H1 (cell line): ENCODE measurements around the gene FGB. TPM values are rescaled to one million over a fixed set of nuclear protein-coding genes. Genes with fewer than 3 reads are reported as not detected.

Source experiments
- CTCF ChIA-PET: fragments of 300-600 bp; sonication (Branson Sonifier 250); formaldehyde crosslinking; loops from one replicate; lab custom pipeline; 2021; ENCODE audit not compliant: partially characterized antibody; lab: Charles Lee
- POLR2A ChIA-PET: fragments of 300-600 bp; sonication (Branson Sonifier 250); formaldehyde crosslinking; loops from one replicate; lab custom pipeline; 2021; ENCODE audit warnings: inconsistent platforms; ENCODE audit not compliant: partially characterized antibody; lab: Charles Lee
- DNase-seq, 2 experiments: peaks; one replicate each; pipeline versions ENCODE4 v3.0.0 to v3.0.0-alpha.2; 2010 to 2022; ENCODE audit warnings: low spot score in 2 of 2, low read depth in 1 of 2, mixed read lengths in 1 of 2
- FAIRE-seq: peaks from 2 replicates; lab custom pipeline; 2011; peaks lifted over from hg19 to GRCh38; lab: Jason Lieb, UNC
- H2AFZ ChIP-seq: 2 replicates; pipeline ENCODE4 v1.8.1; 2012; ENCODE audit warnings: low read length, inconsistent platforms
- H2AK5ac ChIP-seq: 2 replicates; pipeline ENCODE4 v1.6.1; 2013; ENCODE audit warnings: low read depth, low read length
- H2BK120ac ChIP-seq: replicated peaks from 2 replicates; pipeline ENCODE3; 2013; ENCODE audit warnings: low read depth, low read length, inconsistent platforms
- H2BK12ac ChIP-seq: 2 replicates; pipeline ENCODE4 v1.6.1; 2013; ENCODE audit warnings: low read depth, low read length
- H2BK15ac ChIP-seq: 2 replicates; pipeline ENCODE4 v1.6.1; 2013; ENCODE audit warnings: low read length
- H2BK20ac ChIP-seq: 2 replicates; pipeline ENCODE4 v1.6.1; 2013; ENCODE audit warnings: low read length
- H2BK5ac ChIP-seq: 2 replicates; pipeline ENCODE4 v1.6.1; 2013; ENCODE audit warnings: low read depth, low read length
- H3K14ac ChIP-seq: 2 replicates; pipeline ENCODE4 v1.6.1; 2013; ENCODE audit warnings: inconsistent platforms; ENCODE audit not compliant: insufficient read length
- H3K18ac ChIP-seq: 2 replicates; pipeline ENCODE4 v1.6.1; 2013; ENCODE audit warnings: low read length; ENCODE audit errors: extremely low read depth
- H3K23ac ChIP-seq: 2 replicates; pipeline ENCODE4 v1.6.1; 2013; ENCODE audit warnings: inconsistent platforms; ENCODE audit not compliant: insufficient read length
- H3K23me2 ChIP-seq: 2 replicates; pipeline ENCODE4 v1.6.1; 2013; ENCODE audit warnings: low read depth, low read length
- H3K27ac ChIP-seq: 2 replicates; pipeline ENCODE4 v1.6.1; 2011; ENCODE audit warnings: low read depth, low read length, inconsistent platforms
- H3K27me3 ChIP-seq, 4 experiments: replicated peaks in 1 of 4; 1 replicate in 1 of 4; 2 replicates in 3 of 4; pipeline versions ENCODE4 v1.6.1 to v1.8.1; 2011 to 2013; ENCODE audit warnings: low read length in 3 of 4, mild to moderate bottlenecking in 3 of 4, inconsistent platforms in 2 of 4, mixed read lengths in 2 of 4, moderate library complexity in 1 of 4; ENCODE audit not compliant: control insufficient read depth in 3 of 4, insufficient read depth in 3 of 4; ENCODE audit errors: extremely low read depth in 1 of 4
- H3K36me3 ChIP-seq, 4 experiments: 2 replicates each; pipeline versions ENCODE4 v1.6.1 to v1.8.1; 2011 to 2013; ENCODE audit warnings: mild to moderate bottlenecking in 4 of 4, low read length in 3 of 4, moderate library complexity in 2 of 4, control low read depth in 1 of 4, inconsistent platforms in 1 of 4; ENCODE audit not compliant: insufficient read depth in 4 of 4, control insufficient read depth in 2 of 4
- H3K4ac ChIP-seq: replicated peaks from 2 replicates; pipeline ENCODE3; 2013; ENCODE audit warnings: low read length, low read depth, mixed read lengths, inconsistent platforms; ENCODE audit not compliant: insufficient read length
- H3K4me1 ChIP-seq, 4 experiments: replicated peaks in 1 of 4; 1 replicate in 1 of 4; 2 replicates in 3 of 4; pipeline versions ENCODE4 v1.6.1 to v1.8.1; 2011 to 2013; ENCODE audit warnings: low read length in 3 of 4, inconsistent platforms in 2 of 4, mixed read lengths in 1 of 4; ENCODE audit not compliant: insufficient read depth in 4 of 4, control insufficient read depth in 3 of 4
- H3K4me2 ChIP-seq, 2 experiments: 2 replicates each; pipeline versions ENCODE4 v1.6.1 to v1.8.1; 2011 to 2013; ENCODE audit warnings: low read depth in 2 of 2, low read length in 2 of 2, control low read depth in 1 of 2, inconsistent platforms in 1 of 2, mild to moderate bottlenecking in 1 of 2; ENCODE audit not compliant: insufficient read depth in 1 of 2
- H3K4me3 ChIP-seq, 4 experiments: fragments of 200-600, 300-600 bp in 1 of 4; sonication (generic), shearing (Covaris generic), sonication (Bioruptor Twin) in 1 of 4; 2 replicates each; pipeline versions ENCODE4 v1.5.1 to v1.8.1; 2011 to 2016; ENCODE audit warnings: low read length in 4 of 4, low read depth in 3 of 4, control low read depth in 2 of 4, inconsistent platforms in 2 of 4, mild to moderate bottlenecking in 2 of 4, mixed read lengths in 1 of 4, moderate library complexity in 1 of 4; ENCODE audit not compliant: insufficient read depth in 2 of 4; ENCODE audit errors: extremely low read depth in 1 of 4
- H3K56ac ChIP-seq: replicated peaks from 2 replicates; pipeline ENCODE3; 2013; ENCODE audit warnings: low read depth, mild to moderate bottlenecking, mixed read lengths, low read length, inconsistent platforms; ENCODE audit not compliant: insufficient read length
- H3K79me1 ChIP-seq: 2 replicates; pipeline ENCODE4 v1.6.1; 2013; ENCODE audit warnings: low read depth, low read length, control low read depth
- H3K79me2 ChIP-seq, 2 experiments: 2 replicates each; pipeline versions ENCODE4 v1.6.1 to v1.8.1; 2012 to 2013; ENCODE audit warnings: low read length in 2 of 2, mild to moderate bottlenecking in 2 of 2, inconsistent platforms in 1 of 2; ENCODE audit not compliant: insufficient read depth in 2 of 2, control insufficient read depth in 1 of 2
- H3K9ac ChIP-seq, 4 experiments: replicated peaks in 1 of 4; 1 replicate in 1 of 4; 2 replicates in 3 of 4; pipeline versions ENCODE4 v1.6.1 to v1.8.1; 2011 to 2013; ENCODE audit warnings: low read depth in 3 of 4, low read length in 3 of 4, control low read depth in 2 of 4, mild to moderate bottlenecking in 2 of 4, moderate library complexity in 2 of 4, inconsistent platforms in 1 of 4; ENCODE audit errors: extremely low read depth in 1 of 4
- H3K9me3 ChIP-seq, 2 experiments: 2 replicates each; pipeline versions ENCODE4 v1.6.1 to v1.8.1; 2012 to 2013; ENCODE audit warnings: mild to moderate bottlenecking in 2 of 2, moderate library complexity in 2 of 2, control low read depth in 1 of 2, inconsistent platforms in 1 of 2, low read depth in 1 of 2, low read length in 1 of 2, mixed read lengths in 1 of 2; ENCODE audit not compliant: insufficient read depth in 2 of 2
- H4K20me1 ChIP-seq, 2 experiments: replicated peaks in 1 of 2; 2 replicates each; pipeline versions ENCODE3 to v1.8.1; 2011 to 2013; ENCODE audit warnings: inconsistent platforms in 2 of 2, low read length in 2 of 2, mild to moderate bottlenecking in 1 of 2; ENCODE audit not compliant: insufficient read depth in 2 of 2, control insufficient read depth in 1 of 2
- H4K5ac ChIP-seq: 2 replicates; pipeline ENCODE4 v1.6.1; 2013; ENCODE audit warnings: low read length, low read depth, mixed read lengths, inconsistent platforms; ENCODE audit not compliant: insufficient read length
- H4K8ac ChIP-seq: 2 replicates; pipeline ENCODE4 v1.8.0; 2013; ENCODE audit warnings: mild to moderate bottlenecking, moderate library complexity, low read length, inconsistent platforms; ENCODE audit not compliant: insufficient read depth; ENCODE audit errors: extremely low read depth
- H4K91ac ChIP-seq: replicated peaks from 2 replicates; pipeline ENCODE3; 2013; ENCODE audit warnings: low read length, mixed read lengths, inconsistent platforms; ENCODE audit not compliant: insufficient read length
- CBX5 ChIP-seq: fragments of 300-800, 300-1000 bp; sonication (generic); IDR thresholded peaks from 2 replicates; pipeline ENCODE4 v1.7.1; 2016; ENCODE audit warnings: antibody characterized with exemption, low read length, low read depth
- CEBPB ChIP-seq: IDR thresholded peaks from 2 replicates; pipeline ENCODE4 v1.6.1; 2012; ENCODE audit warnings: low read depth, low read length
- CHD2 ChIP-seq: IDR thresholded peaks from 2 replicates; pipeline ENCODE4 v1.6.1; 2012; ENCODE audit warnings: low read length, improper control_type of control experiment
- HDAC2 ChIP-seq, 2 experiments: fragments of 300-600 bp in 1 of 2; sonication (generic) in 1 of 2; IDR thresholded peaks; 2 replicates each; pipeline ENCODE4 v1.6.1; 2011 to 2012; ENCODE audit warnings: low read depth in 2 of 2, low read length in 2 of 2, mild to moderate bottlenecking in 2 of 2, moderate library complexity in 2 of 2, borderline replicate concordance in 1 of 2, inconsistent platforms in 1 of 2
- KDM1A ChIP-seq: fragments of 200-600, 300-600 bp; sonication (generic); IDR thresholded peaks from 2 replicates; pipeline ENCODE4 v1.7.1; 2016; ENCODE audit warnings: mild to moderate bottlenecking, low read length, borderline replicate concordance
- PHF8 ChIP-seq: fragments of 200-600 bp; sonication (generic); conservative IDR thresholded peaks from 2 replicates; pipeline ENCODE4 v1.7.1; 2012; ENCODE audit warnings: low read depth, mild to moderate bottlenecking, inconsistent platforms, low read length, moderate library complexity
- RNF2 ChIP-seq: fragments of 200-900, 300-1000 bp; sonication (generic); IDR thresholded peaks from 2 replicates; pipeline ENCODE4 v1.7.1; 2016; ENCODE audit warnings: borderline replicate concordance, low read depth, mild to moderate bottlenecking, antibody characterized with exemption, low read length; ENCODE audit not compliant: poor library complexity, severe bottlenecking; ENCODE audit errors: missing control alignments
- SIX5 ChIP-seq: IDR thresholded peaks from 2 replicates; pipeline ENCODE4 v1.6.1; 2011; ENCODE audit warnings: mild to moderate bottlenecking, low read depth, low read length
- TCF12 ChIP-seq: IDR thresholded peaks from 2 replicates; pipeline ENCODE4 v1.6.1; 2011; ENCODE audit warnings: low read depth, mild to moderate bottlenecking, low read length
- polyA plus RNA-seq, 7 experiments: library from polyadenylated mRNA; depleted of rRNA in 3 of 7; stranded (reverse) in 5 of 7; unstranded in 2 of 7; fragments of >200 nt in 5 of 7; fragments of 200-250 nt in 2 of 7; gene quantifications; 1 replicate in 5 of 7; 2 replicates in 1 of 7; 4 replicates in 1 of 7; pipeline versions ENCODE4 v1.2.1 to v1.2.3, GENCODE V29; 2011 to 2013; ENCODE audit warnings: missing spikeins in 2 of 7, mixed read lengths in 2 of 7
- total RNA-seq: library from RNA; stranded (reverse); fragmentation: NEBNext Ultra II Directional; extraction: Animal tissue kit (Norgen Biotek cat#: 25700); gene quantifications from 2 replicates; pipeline ENCODE4 v1.2.1, GENCODE V29; 2021

FGB gene
- total and polyA plus RNA-seq, 2 of the 8 experiments (the other 6 are each of a cell fraction or from before 2014, with no cell fraction given), result not detected

- CTCF ChIA-PET, result interaction anchor here (2.0 to 5.6 kb wide), 6 partner anchors 10 to 46 kb away, joined by 5 to 30 read pairs (median 20); partner anchors contain the start of genes FGG and PLRG1
- Histone ChIP-seq H3K4ac (no peak overlapping the region), H3K79me1 (no peaks in the 10 kb centered on the region), H3K18ac (no peak overlapping the region), H2BK120ac (no peak overlapping the region), H2AFZ (no peak overlapping the region), H2BK5ac (no peak overlapping the region), H3K23ac (no peak overlapping the region), H3K9me3 (no peaks in the 10 kb centered on the region), H2BK20ac (no peak overlapping the region), H3K4me3 (no peak overlapping the region), H3K36me3 (no peaks in the 10 kb centered on the region), H3K79me2 (no peaks in the 10 kb centered on the region), H3K23me2 (no peaks in the 10 kb centered on the region), H3K14ac (no peak overlapping the region), H4K91ac (no peak overlapping the region), H3K4me2 (no peak overlapping the region), H2BK15ac (no peak overlapping the region), H3K27ac (no peak overlapping the region), H3K4me1 (no peaks in the 10 kb centered on the region), H4K20me1 (no peaks in the 10 kb centered on the region), H4K5ac (no peak overlapping the region), H3K56ac (no peak overlapping the region), H3K9ac (no peak overlapping the region), H2BK12ac (no peak overlapping the region), H2AK5ac (no peak overlapping the region), H4K8ac (no peak overlapping the region), H3K27me3 (no peaks in the 10 kb centered on the region)
- no peak for FAIRE-seq
- POLR2A ChIA-PET, result no interaction called here
- DNase-seq, result no peak
- no peak for TF ChIP-seq RNF2
- TF ChIP-seq CEBPB, result no peak
- TF ChIP-seq TCF12, result no peak
- no peak for TF ChIP-seq KDM1A
- no peak for TF ChIP-seq HDAC2 (IDR thresholded peaks at IDR 0.05; ENCODE audit: borderline replicate concordance in 1 of 2, low read depth in 2 of 2, low read length in 2 of 2)
- no peak for TF ChIP-seq CHD2
- TF ChIP-seq CBX5, result no peak
- no peak for TF ChIP-seq PHF8
- TF ChIP-seq SIX5, result no peak
Measured at GRCh38 chr4:154595807-154596206, 33.0 kb downstream of the FGB start.
